A673 (cell line): Measurements from ENCODE around the gene GSE1.

ENCODE experiments used
- CTCF ChIP-seq: fragments of 300-800, 200-600 bp; sonication (generic); conservative IDR thresholded peaks from 2 replicates; pipeline ENCODE4 v1.5.1; 2017; ENCODE audit warnings: low read depth, mild to moderate bottlenecking, antibody characterized with exemption, low read length, moderate library complexity, mixed read lengths
- EZH2 ChIP-seq: fragments of 200-600 bp; sonication (generic); IDR thresholded peaks from 2 replicates; pipeline ENCODE4 v1.6.1; 2017; ENCODE audit warnings: borderline replicate concordance, low read depth, mild to moderate bottlenecking, mixed read lengths, antibody characterized with exemption, low read length; ENCODE audit not compliant: poor library complexity, severe bottlenecking

GRCh38 chr16:85641776-85642176 is 28.7 kb downstream of the GSE1 start:
- TF ChIP-seq CTCF: no peak
- TF ChIP-seq EZH2: no peak
